Endothelial cell (in vitro differentiated cells): ENCODE data around the gene PC. TPM values are rescaled to one million over a fixed set of nuclear protein-coding genes. Genes with fewer than 3 reads are reported as not detected.

Experiments
- DNase-seq: peaks from one replicate; pipeline ENCODE4 v3.0.0; 2021; ENCODE audit warnings: low spot score
- H3K27ac Mint-ChIP-seq: one replicate; pipeline ENCODE4 v1.8.0; 2021; ENCODE audit warnings: mixed read lengths, inconsistent platforms; ENCODE audit not compliant: unreplicated experiment
- H3K27me3 Mint-ChIP-seq: one replicate; pipeline ENCODE4 v1.8.0; 2021; ENCODE audit warnings: mild to moderate bottlenecking, moderate library complexity, mixed read lengths, inconsistent platforms; ENCODE audit not compliant: unreplicated experiment
- H3K36me3 Mint-ChIP-seq: one replicate; pipeline ENCODE4 v1.8.0; 2021; ENCODE audit warnings: mild to moderate bottlenecking, low read depth, mixed read lengths, inconsistent platforms; ENCODE audit not compliant: unreplicated experiment
- H3K4me1 Mint-ChIP-seq: one replicate; pipeline ENCODE4 v1.8.0; 2021; ENCODE audit warnings: mild to moderate bottlenecking, mixed read lengths, inconsistent platforms; ENCODE audit not compliant: unreplicated experiment
- H3K4me3 Mint-ChIP-seq: one replicate; pipeline ENCODE4 v1.8.0; 2021; ENCODE audit warnings: mild to moderate bottlenecking, mixed read lengths, inconsistent platforms; ENCODE audit not compliant: unreplicated experiment
- H3K9me3 Mint-ChIP-seq: one replicate; pipeline ENCODE4 v1.8.0; 2021; ENCODE audit warnings: mixed read lengths, inconsistent platforms; ENCODE audit not compliant: unreplicated experiment
- total RNA-seq: library from RNA; stranded (reverse); fragmentation: NEBNext Ultra II Directional; extraction: Animal tissue kit (Norgen Biotek cat#: 25700); gene quantifications from one replicate; pipeline ENCODE4 v1.2.1, GENCODE V29; 2021; ENCODE audit not compliant: unreplicated experiment
- TF ChIP-seq, protein P1 (sequence below): fragments of 200-600 bp; sonication (generic); IDR thresholded peaks from one replicate; pipeline ENCODE4 v1.5.0; 2021; ENCODE audit warnings: antibody characterized with exemption; ENCODE audit not compliant: unreplicated experiment

Gene PC
- total RNA-seq, 1 donor from 2014 or later: 5.8 TPM

DNA sequence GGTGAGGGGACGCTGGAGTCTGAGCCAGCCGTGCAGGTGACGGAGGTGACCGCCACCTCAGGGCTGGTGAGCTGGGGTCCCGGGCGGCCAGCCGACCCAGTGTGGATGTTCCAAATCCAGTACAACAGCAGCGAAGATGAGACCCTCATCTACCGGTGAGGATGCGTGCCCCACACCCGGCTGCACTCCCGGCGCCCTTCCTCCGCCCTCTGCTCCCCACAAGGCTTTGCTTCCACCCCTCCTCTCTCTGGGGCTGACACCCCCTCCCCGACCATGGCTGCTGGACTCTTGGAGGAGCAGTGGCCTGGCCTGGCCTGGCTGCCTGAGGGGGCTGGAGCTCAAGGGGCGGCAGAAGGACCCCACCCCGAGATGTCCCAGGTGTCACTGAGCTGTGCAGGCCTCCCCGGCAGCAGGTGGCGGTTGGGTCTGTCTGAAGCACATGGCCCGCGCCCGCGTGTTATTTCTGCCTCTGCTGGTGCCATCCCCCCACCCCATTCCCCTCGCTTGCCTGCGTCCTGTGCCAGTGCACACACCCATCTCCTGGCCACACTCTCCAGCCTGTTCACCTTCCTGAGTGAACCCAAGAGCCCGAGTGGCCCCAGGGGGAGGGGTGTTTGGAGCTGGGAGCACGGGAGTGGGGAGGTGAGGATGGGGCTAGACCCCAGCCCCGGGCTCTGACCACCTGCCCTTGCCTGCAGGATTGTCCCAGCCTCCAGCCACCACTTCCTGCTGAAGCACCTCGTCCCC is 99.1 kb downstream of the PC start:
- no peak overlapping the region for H3K4me3 Mint-ChIP-seq
- no peak for DNase-seq
- H3K36me3 Mint-ChIP-seq: peaks cover 2% of the 10 kb centered on the region
- H3K9me3 Mint-ChIP-seq: no peaks in the 10 kb centered on the region
- no peak overlapping the region for H3K27ac Mint-ChIP-seq
- TF ChIP-seq, protein P1, sequence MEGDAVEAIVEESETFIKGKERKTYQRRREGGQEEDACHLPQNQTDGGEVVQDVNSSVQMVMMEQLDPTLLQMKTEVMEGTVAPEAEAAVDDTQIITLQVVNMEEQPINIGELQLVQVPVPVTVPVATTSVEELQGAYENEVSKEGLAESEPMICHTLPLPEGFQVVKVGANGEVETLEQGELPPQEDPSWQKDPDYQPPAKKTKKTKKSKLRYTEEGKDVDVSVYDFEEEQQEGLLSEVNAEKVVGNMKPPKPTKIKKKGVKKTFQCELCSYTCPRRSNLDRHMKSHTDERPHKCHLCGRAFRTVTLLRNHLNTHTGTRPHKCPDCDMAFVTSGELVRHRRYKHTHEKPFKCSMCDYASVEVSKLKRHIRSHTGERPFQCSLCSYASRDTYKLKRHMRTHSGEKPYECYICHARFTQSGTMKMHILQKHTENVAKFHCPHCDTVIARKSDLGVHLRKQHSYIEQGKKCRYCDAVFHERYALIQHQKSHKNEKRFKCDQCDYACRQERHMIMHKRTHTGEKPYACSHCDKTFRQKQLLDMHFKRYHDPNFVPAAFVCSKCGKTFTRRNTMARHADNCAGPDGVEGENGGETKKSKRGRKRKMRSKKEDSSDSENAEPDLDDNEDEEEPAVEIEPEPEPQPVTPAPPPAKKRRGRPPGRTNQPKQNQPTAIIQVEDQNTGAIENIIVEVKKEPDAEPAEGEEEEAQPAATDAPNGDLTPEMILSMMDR: no peak
- H3K27me3 Mint-ChIP-seq: peaks cover 15% of the 10 kb centered on the region
- H3K4me1 Mint-ChIP-seq: peaks cover 4% of the 10 kb centered on the region

- no peak for DNase-seq
- TF ChIP-seq, protein P1: no peak
- no peaks in the 10 kb centered on the region for H3K9me3 Mint-ChIP-seq
- H3K4me3 Mint-ChIP-seq: no peak overlapping the region
- H3K4me1 Mint-ChIP-seq: peaks cover 4% of the 10 kb centered on the region
- H3K27me3 Mint-ChIP-seq: peaks cover 18% of the 10 kb centered on the region
- peaks cover 4% of the 10 kb centered on the region for H3K36me3 Mint-ChIP-seq
- no peak overlapping the region for H3K27ac Mint-ChIP-seq
These were observed 99.8 kb downstream of the PC start for GRCh38 chr11:66858186-66858938.

DNA sequence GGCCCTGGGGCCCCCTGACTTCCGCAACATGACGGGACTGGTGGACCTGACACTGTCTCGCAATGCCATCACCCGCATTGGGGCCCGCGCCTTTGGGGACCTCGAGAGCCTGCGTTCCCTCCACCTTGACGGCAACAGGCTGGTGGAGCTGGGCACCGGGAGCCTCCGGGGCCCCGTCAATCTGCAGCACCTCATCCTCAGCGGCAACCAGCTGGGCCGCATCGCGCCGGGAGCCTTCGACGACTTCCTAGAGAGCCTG is 100.3 kb downstream of the PC start:
- DNase-seq: no peak
- TF ChIP-seq, protein P1: no peak
- Mint-ChIP-seq H3K4me1 (peaks cover 4% of the 10 kb centered on the region), H3K27me3 (peaks cover 20% of the 10 kb centered on the region), H3K9me3 (no peaks in the 10 kb centered on the region), H3K36me3 (peaks cover 4% of the 10 kb centered on the region), H3K27ac (no peak overlapping the region), H3K4me3 (no peak overlapping the region)

- no peak for DNase-seq
- Mint-ChIP-seq H3K27ac (no peak overlapping the region), H3K27me3 (peaks cover 20% of the 10 kb centered on the region), H3K4me3 (peak overlapping the region; percentile 85), H3K4me1 (peaks cover 4% of the 10 kb centered on the region), H3K36me3 (peaks cover 4% of the 10 kb centered on the region), H3K9me3 (no peaks in the 10 kb centered on the region)
- TF ChIP-seq, protein P1: no peak
These were observed 100.8 kb downstream of the PC start for GRCh38 chr11:66857234-66857926.
